Urinary bladder (tissue), 4 donors: ENCODE measurements around the gene ABCC8. TPM values are rescaled to one million over a fixed set of nuclear protein-coding genes. Genes with fewer than 3 reads are reported as not detected.

Experiments used
- DNase-seq: peaks from one replicate; pipeline ENCODE4 v3.0.0-alpha.2; 2015; ENCODE audit errors: extremely low spot score
- H3K27ac ChIP-seq: one replicate; pipeline ENCODE4 v1.5.1; 2013; ENCODE audit warnings: low read depth, mild to moderate bottlenecking, moderate library complexity
- H3K36me3 ChIP-seq: one replicate; pipeline ENCODE4 v1.6.1; 2013; ENCODE audit warnings: mild to moderate bottlenecking, moderate library complexity; ENCODE audit not compliant: insufficient read depth
- H3K4me1 ChIP-seq: one replicate; pipeline ENCODE4 v1.6.1; 2013; ENCODE audit warnings: mild to moderate bottlenecking, moderate library complexity; ENCODE audit not compliant: insufficient read depth
- H3K4me3 ChIP-seq: one replicate; pipeline ENCODE4 v1.5.1; 2013; ENCODE audit warnings: low read depth, low read length
- WGBS: extraction: QIAGEN DNeasy Blood & Tissue Kit; methylation state at CpG from one replicate; pipeline ENCODE4 v1.1.7; 2013; 5-methylcytosine and 5-hydroxymethylcytosine counted together
- polyA plus RNA-seq: library from polyadenylated mRNA; stranded (reverse); fragments of 200-250 nt; gene quantifications from one replicate; pipeline ENCODE4 v1.2.3, GENCODE V29; 2013
- total RNA-seq: library from RNA; depleted of rRNA; stranded (reverse); fragments of >200 nt; gene quantifications from one replicate; pipeline ENCODE4 v1.2.3, GENCODE V29; 2014
- donor health status: healthy with polysubstance abuse.
- donor health status: healthy.

ABCC8 gene
- total and polyA plus RNA-seq, 2 donors: 0.39 to 8.7 TPM

DNA sequence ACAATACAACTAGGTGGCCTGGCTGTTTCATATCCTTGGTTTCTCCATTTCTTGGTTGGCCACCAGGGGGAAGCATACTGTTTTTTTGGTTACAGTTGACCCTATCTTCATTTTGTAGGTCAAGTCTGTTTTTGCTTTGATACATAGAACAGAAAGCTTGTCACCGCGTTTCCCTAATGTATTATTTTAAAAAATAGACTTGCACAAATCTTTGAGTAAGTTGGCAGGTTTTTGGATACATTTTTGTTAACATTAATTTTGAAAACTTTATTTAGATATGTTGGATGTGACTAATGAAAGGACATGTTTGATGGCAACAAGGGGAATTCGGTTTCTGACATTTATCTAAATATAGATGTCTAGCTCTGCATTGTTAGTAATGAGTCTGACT, 122.0 kb downstream of the ABCC8 start:
- H3K4me3 ChIP-seq: no peak overlapping the region

GRCh38 chr11:17353821-17354600, 122.6 kb downstream of the ABCC8 start:
- 9% methylated on average over 15 of the region's 15 CpGs for WGBS
- H3K4me1 ChIP-seq: no peaks in the 10 kb centered on the region
- peak overlapping the region; percentile 76 for H3K4me3 ChIP-seq
- no peaks in the 10 kb centered on the region for H3K36me3 ChIP-seq
- DNase-seq: no peak
- H3K27ac ChIP-seq: no peak overlapping the region

More for the DNA sequence above, 122.0 kb downstream of the ABCC8 start:
- no peaks in the 10 kb centered on the region for H3K4me1 ChIP-seq
- peak; percentile 48 for DNase-seq
- 60% methylated on average over 3 of the region's 3 CpGs for WGBS
- no peaks in the 10 kb centered on the region for H3K36me3 ChIP-seq
- no peak overlapping the region for H3K27ac ChIP-seq

GRCh38 chr11:17352950-17353820, 123.5 kb downstream of the ABCC8 start:
- peak; percentile 43 for DNase-seq
- peak overlapping the region; percentile 75 for H3K27ac ChIP-seq
- H3K36me3 ChIP-seq: no peaks in the 10 kb centered on the region
- under 1% methylated on average over 69 of the region's 69 CpGs for WGBS
- H3K4me3 ChIP-seq: peak overlapping the region; percentile 76
- no peaks in the 10 kb centered on the region for H3K4me1 ChIP-seq

- no peak for DNase-seq
- WGBS: 1% methylated on average over 61 of the region's 61 CpGs
- Histone ChIP-seq H3K27ac (no peak within 1 kb of the TSS), H3K36me3 (no peaks in the 10 kb centered on the region), H3K4me1 (no peaks in the 10 kb centered on the region), H3K4me3 (peak within 1 kb of the TSS; percentile 76)
Measured at GRCh38 chr11:17351510-17352176, 125.0 kb downstream of the ABCC8 start, which contains the start of gene NCR3LG1. Gene NCR3LG1 (plus strand): TSS chr11:17351800. CDS start chr11:17351970, 170 bp downstream.

- DNase-seq: no peak
- Histone ChIP-seq H3K4me1 (no peaks in the 10 kb centered on the region), H3K27ac (no peak overlapping the region), H3K36me3 (no peaks in the 10 kb centered on the region), H3K4me3 (peak overlapping the region; percentile 76)
- WGBS: 25% methylated on average over 12 of the region's 12 CpGs
Measured at GRCh38 chr11:17351172-17351509, 125.5 kb downstream of the ABCC8 start.

- WGBS: 94% methylated on average over 7 of the region's 7 CpGs
- no peak for DNase-seq
- no peaks in the 10 kb centered on the region for H3K36me3 ChIP-seq
- H3K27ac ChIP-seq: no peak overlapping the region
- H3K4me1 ChIP-seq: no peaks in the 10 kb centered on the region
- H3K4me3 ChIP-seq: no peak overlapping the region
Measured at GRCh38 chr11:17350455-17351171, 126.0 kb downstream of the ABCC8 start.

GRCh38 chr11:17347676-17348075, 129.0 kb downstream of the ABCC8 start:
- no peak overlapping the region for H3K27ac ChIP-seq
- H3K36me3 ChIP-seq: no peaks in the 10 kb centered on the region
- 77% methylated on average over 1 of the region's 1 CpG for WGBS
- H3K4me1 ChIP-seq: no peaks in the 10 kb centered on the region
- no peak overlapping the region for H3K4me3 ChIP-seq
- DNase-seq: no peak

DNA sequence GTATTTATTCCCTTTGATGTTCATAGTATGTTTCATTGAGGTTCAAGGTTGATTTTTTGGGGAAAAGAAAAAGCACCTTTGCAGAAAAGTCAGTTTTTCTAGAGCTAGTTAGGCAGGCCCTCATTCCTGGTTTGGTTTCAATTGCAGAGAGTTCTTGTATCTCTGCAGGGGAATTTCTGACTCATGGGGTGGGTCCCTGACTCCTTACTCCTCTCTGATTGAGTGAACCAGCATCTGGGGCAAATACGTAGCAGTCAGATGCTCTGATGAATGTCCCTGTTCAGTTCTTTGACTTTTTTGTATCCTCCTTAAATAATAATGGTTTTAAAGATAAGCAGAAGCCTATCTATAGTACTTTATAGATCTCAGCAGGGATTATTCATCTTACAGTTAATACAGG, 132.7 kb downstream of the ABCC8 start:
- WGBS: 95% methylated on average over 1 of the region's 1 CpG
- no peak overlapping the region for H3K27ac ChIP-seq
- no peak for DNase-seq
- no peak overlapping the region for H3K4me3 ChIP-seq
- no peaks in the 10 kb centered on the region for H3K36me3 ChIP-seq
- no peaks in the 10 kb centered on the region for H3K4me1 ChIP-seq

GRCh38 chr11:17343257-17343656, 133.4 kb downstream of the ABCC8 start:
- DNase-seq: no peak
- WGBS: 100% methylated on average over 2 of the region's 2 CpGs
- H3K4me3 ChIP-seq: no peak overlapping the region
- H3K4me1 ChIP-seq: no peaks in the 10 kb centered on the region
- H3K27ac ChIP-seq: no peak overlapping the region
- no peaks in the 10 kb centered on the region for H3K36me3 ChIP-seq

Other genes with a start within 250 kb of the ABCC8 start
- gene NUCB2, start 200.1 kb downstream of the ABCC8 start, total RNA-seq: 174 TPM
- 54.8 TPM for gene NUCB2, start 200.1 kb downstream of the ABCC8 start, polyA plus RNA-seq
- 1.6 TPM for gene NCR3LG1, start 125.0 kb downstream of the ABCC8 start, total RNA-seq
- gene NCR3LG1, start 125.0 kb downstream of the ABCC8 start, polyA plus RNA-seq: 0.76 TPM
- gene KCNJ11, start 88.2 kb downstream of the ABCC8 start, total RNA-seq: 1.4 TPM
- gene KCNJ11, start 88.2 kb downstream of the ABCC8 start, polyA plus RNA-seq: 0.34 TPM
- gene USH1C, start 67.6 kb upstream of the ABCC8 start, total RNA-seq: 0.74 TPM
- 0.10 TPM for gene USH1C, start 67.6 kb upstream of the ABCC8 start, polyA plus RNA-seq
- 0.05 TPM for gene OTOG, start 70.4 kb upstream of the ABCC8 start, total RNA-seq
- gene OTOG, start 70.4 kb upstream of the ABCC8 start, polyA plus RNA-seq: not detected
- 1.1 TPM for gene MYOD1, start 242.7 kb upstream of the ABCC8 start, total RNA-seq
- not detected for gene MYOD1, start 242.7 kb upstream of the ABCC8 start, polyA plus RNA-seq